CD4-positive, alpha-beta T cell treated with Interleukin-10 for 1 hour (primary cell): Measurements from ENCODE around the gene ATP5MC2.
"Not testable (repeated sequence)": the region's sequence is repeated elsewhere in the genome, so short reads cannot be mapped to it uniquely, and the experiment has no call there.

Source experiments
- DNase-seq: peaks from one replicate; pipeline ENCODE4 v3.0.0-alpha.2; 2020

Gene ATP5MC2

DNA sequence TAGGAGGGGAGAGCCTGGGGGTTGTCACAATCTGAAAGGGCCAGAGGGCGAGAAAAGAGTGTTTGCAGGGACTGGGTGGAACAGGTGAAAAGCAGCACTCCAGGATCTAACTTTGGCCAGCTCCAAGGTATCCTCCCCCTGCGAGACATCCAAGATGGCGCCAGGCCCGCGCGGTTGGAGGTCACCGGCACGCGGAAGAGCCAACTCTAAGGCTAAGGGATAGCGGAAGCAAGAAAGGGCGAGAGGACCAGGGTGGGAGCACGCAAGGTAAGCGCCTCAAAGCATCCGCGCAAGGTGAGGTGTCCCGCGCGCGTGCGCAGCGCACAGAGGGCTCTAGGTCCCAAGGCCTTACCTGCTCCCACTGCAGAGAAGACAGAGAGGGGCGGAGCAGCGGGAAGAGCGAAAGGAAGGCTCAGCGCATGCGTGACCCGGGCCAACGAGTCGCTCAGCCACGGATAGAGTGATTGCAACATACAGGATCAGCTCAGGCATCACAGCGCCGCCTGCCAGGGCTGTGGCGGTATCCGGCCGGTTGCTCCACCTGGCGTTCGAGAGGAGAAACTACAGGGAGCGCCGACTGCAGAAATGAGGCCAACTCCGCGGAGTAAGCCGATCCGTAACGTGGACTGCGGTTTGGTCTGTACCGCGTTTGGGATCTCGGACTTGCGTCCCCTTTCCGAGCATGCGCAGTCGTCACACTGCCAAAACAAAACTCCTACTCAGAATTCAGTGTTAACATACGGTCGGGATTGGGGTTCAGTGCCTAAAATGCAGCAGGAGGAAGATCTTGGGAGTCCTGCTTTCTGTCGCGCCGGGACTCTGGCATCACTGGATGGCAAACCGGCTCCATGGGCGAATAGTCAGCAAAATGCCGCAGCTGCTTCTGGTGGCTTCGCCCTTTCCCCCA is at the start of gene ATP5MC2:
ATP5MC2 (minus strand) TSS at position 383 of the 907 bp plus-strand sequence. CDS start 3,469 bp downstream, outside the sequence.
- peak; percentile 98 for DNase-seq

DNA sequence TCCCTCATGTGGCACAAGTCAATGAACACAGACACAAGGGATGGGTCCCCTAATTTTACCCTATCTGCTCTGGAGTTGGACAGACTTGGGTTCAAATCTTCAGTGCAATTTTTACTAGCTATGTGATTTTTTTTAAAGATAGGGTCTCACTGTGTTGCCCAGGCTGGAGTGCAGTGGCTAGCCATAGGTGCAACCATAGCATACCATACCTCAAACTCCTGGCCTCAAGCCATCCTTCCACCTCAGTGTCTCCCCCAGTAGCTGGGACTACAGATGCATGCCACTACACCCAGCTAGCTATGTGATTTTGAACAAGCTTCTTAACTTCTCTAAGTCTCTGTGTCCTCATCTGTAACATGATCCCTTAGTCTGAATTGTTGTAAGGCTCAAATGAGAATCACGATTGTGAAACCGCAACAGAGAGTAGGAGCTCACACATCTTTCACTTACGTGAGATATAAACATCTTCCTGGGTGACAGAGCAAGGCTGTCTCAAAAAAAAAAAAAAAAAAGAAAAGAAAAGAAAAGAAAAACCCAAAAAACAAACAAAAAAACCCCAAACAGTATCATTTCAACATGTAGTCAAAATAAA is 46.7 kb upstream of the ATP5MC2 start:
- no peak for DNase-seq

DNA sequence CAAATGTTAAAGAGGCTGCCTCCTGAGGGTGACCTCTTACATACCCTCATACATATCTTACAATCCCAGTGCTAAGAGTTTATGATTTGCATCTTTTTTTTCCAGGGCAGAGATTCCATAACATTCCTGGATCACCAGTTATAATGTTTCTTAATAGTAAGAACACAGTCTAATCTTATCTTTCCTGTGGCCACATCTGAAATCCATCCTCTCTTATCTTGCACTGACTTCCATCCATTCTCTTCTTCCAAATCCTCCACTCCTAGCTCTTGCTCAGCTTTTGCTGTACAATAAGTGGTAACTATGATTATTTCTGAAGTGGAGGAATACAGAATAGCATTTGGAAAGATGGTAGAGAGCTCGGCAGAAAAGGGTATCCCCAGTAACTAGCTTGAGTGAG is 45.1 kb upstream of the ATP5MC2 start:
- no peak for DNase-seq

GRCh38 chr12:53719649-53720048 is 43.8 kb upstream of the ATP5MC2 start:
- DNase-seq: no peak

GRCh38 chr12:53718567-53718966 is 42.7 kb upstream of the ATP5MC2 start:
- not testable (repeated sequence) for DNase-seq

DNA sequence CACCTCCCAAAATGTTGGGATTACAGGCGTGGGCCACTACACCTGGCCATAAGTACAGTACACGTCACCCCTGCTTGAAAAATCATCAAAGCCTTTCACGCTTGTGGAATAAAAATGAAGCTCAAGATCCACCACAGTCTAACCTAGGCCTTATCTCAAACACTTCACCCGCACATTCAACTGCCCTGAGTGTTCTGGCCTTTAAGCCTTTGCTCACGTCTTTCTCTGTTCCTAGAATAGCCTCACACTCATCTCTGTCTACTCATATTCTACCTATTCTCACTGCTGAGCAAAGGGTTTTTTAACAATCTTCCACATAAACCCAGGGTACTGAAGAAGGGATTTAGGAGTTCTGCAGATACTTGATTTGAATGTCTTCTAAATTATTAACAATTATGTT is 41.4 kb upstream of the ATP5MC2 start:
- DNase-seq: no peak

DNA sequence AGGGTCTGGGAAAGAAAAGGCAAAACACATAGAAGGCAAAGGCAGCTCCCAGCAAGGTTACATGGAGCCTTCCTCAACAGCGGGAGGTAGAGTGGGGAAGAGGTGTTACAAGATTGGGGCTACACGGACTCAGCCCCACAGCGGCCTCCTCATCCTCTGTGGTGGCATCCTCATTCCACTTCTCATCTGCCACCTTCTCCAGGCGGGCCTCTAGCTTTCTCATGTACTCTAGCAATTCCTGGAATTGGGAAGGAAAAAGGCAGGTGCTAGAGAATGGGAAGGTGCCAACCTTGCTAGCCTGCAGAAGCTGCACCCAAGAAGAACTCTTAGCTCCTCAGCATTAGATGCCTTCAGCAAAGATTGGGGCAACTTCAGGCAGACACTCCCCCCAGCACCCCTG is 38.1 kb upstream of the ATP5MC2 start:
- no peak for DNase-seq

DNA sequence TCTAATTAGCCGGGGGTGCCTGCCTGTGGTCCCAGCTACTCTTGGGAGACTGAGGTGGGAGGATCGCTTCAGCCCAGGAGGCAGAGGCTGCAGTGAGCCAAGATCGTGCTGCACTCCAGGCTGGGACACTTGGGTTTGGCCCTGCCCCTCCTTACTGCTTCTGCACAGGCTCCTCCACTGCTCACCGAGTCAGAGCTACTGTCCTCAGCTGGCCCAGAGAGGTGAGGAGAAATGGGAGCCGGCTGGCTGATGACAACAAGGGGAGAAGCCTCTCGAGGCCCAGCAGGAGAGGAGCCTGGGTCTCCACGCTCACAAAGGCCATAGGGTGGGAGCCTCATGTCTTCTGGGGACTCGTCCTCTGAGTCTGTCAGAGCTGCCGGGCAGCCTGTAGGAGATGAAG is 37.6 kb upstream of the ATP5MC2 start:
- DNase-seq: no peak

- no peak for DNase-seq
Measured at GRCh38 chr12:53712059-53712643, 36.3 kb upstream of the ATP5MC2 start.

- no peak for DNase-seq
Measured at GRCh38 chr12:53710091-53710490, 34.2 kb upstream of the ATP5MC2 start.

GRCh38 chr12:53709671-53710070 is 33.8 kb upstream of the ATP5MC2 start:
- DNase-seq: no peak

DNA sequence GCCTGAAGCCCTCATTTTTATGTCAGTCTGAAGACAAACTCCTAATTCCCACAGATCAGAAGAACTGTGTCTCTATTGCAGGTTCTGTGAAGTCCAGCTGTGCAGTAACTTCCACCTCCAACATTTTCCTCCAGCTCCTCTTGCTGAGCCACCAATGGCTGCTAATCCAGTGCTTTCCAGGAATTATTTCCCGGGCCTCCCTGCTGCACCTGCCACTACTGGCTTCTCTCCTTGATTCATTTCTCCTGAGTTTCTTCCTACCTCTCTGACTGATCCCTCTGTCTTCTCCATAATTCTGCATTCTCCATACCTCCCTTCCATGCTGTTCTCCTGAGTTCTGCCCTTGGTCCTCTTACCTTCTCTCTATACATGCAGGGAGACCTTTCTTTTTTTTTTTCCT is 30.2 kb upstream of the ATP5MC2 start:
- no peak for DNase-seq

- no peak for DNase-seq
Measured at GRCh38 chr12:53703756-53704155, 27.9 kb upstream of the ATP5MC2 start.

DNA sequence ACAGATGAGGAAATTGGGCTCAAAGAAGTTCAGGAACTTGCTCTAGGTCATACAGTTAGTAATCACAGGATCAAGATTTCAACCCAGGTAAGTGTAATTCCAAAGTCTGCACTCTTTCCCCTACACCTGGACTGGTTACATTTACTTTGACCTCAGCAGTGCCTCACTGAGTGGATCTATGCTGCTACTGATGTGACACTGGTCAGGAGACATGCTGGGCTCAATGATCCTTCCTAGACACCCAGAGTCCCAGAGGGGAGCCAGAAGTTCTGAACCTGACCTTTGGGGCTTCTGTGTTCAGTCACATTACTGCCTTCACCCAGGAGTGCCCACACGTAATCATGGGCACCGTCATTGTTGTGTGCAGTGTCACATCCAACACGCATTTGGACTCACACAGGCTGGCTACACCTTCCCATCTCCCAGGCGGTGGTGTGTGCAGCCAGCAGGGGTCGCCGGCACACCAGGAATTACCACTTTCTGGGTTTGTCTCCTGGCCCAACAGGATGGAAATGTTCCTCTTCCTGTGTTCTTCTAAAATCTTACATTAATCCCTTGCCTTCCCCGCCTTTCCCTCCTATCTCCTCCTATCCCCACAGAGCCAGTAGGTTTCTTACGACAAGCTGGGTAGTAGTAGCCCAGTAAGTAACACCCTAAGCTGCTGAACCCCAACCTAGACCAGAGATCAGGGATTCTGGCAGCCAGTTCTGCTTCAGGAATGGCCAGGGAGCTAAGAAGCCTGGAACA is 25.8 kb upstream of the ATP5MC2 start:
- DNase-seq: peak; percentile 77

- no peak for DNase-seq
Measured at GRCh38 chr12:53700567-53700966, 24.7 kb upstream of the ATP5MC2 start.

DNA sequence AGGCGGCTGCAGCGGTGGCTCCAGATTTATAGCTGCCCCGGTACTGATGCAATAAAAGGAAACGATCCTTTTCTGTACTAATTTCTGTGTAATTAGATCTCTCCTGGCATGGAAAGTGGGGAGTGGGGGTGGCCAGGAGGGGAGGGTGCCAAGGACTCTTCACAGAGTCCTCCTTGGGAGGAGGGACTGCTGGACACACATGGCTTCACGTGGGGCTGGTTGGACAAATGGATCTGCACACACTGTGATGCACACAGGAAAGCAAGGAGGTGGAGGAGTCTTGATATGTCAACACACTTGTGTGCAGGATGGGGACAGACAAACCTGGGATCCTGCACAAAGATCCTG is 23.8 kb upstream of the ATP5MC2 start:
- no peak for DNase-seq

GRCh38 chr12:53698948-53699677 is 23.2 kb upstream of the ATP5MC2 start:
- DNase-seq: no peak

DNA sequence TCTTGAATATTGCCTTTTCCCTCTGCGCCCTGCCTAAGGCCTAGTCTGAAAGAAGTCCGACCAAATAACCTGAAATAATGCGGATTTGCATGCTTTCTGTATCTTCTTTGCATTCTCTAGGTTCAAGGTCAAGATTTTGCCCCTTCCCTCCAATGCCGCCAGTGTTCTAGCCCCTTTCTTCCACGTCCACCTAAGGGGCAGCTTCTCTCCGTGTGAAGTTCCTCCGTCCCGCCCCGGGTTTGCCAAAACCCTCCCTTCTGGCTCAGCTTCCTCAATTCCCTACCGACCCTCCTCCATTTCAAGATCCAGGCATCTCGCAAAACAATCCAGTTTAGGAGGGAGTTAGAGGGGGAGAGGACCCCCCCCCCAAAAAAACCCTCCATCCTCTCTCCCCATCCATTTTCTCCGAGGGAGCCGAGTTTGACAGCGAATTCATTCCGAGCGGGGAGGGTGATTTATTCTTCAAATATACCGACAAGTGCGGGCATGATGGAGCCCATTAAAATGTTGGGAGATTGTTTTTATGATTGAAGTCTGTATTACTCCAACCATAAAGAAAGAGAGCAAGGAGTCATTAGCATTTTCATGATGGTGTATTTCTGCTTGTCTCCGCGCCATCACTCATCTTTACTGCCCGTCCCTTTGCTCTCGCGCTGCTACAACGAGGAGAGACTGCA is 20.9 kb upstream of the ATP5MC2 start:
- DNase-seq: no peak

DNA sequence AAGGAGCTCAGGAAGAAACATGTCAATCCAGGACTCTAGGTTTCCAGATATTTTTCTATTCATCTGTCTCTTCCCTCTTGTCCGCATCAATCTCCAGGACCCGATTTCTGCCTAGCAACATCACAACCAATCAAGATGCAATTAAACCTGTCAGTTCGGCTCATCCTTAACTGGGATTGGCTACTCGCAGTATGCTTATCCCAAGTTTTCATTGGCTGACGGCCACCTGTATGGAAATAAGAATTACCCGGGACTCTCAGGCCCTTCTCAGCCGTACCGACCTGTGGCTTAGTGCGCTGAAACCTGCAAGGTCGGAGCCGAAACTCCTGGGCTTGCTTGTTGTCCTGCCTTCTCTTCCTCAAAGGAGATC is 20.4 kb upstream of the ATP5MC2 start:
- DNase-seq: peak; percentile 19

GRCh38 chr12:53695152-53696145 is 19.6 kb upstream of the ATP5MC2 start:
- DNase-seq: peak; percentile 25

- DNase-seq: no peak
Measured at GRCh38 chr12:53694756-53695151, 18.9 kb upstream of the ATP5MC2 start.
